Occipital lobe (tissue), 2 donors: ENCODE measurements around the gene DOK5. TPM values are rescaled to one million over a fixed set of nuclear protein-coding genes. Genes with fewer than 3 reads are reported as not detected.

ENCODE experiments used
- DNase-seq: peaks from one replicate; lab custom pipeline; 2025; lab: John Stamatoyannopoulos, UW
- total RNA-seq: library from RNA; depleted of rRNA; stranded (reverse); fragments of >200 nt; gene quantifications from one replicate; pipeline ENCODE4 v1.2.3, GENCODE V29; 2014

Gene DOK5
- total RNA-seq, 1 donor from 2014 or later = 350 TPM

DNA sequence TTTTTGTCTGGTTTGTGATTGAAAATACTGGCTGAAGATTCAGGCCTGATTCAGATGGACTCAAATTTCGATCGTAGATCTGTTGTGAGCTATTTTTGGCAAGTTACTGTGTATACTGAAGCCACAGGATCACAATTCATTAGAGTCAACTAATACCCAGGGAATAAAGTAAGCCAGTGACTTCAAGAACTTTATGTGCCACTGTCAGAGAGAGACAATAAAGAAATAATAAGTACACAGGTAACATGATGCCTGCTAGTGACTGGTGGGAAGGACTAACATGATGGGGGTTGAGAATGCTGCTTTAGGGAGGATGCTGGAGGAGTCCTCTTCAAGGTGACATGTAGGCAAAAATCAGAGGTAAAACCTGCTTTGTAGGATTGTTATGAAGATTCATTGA, 215.9 kb downstream of the DOK5 start:
- DNase-seq = no peak

DNA sequence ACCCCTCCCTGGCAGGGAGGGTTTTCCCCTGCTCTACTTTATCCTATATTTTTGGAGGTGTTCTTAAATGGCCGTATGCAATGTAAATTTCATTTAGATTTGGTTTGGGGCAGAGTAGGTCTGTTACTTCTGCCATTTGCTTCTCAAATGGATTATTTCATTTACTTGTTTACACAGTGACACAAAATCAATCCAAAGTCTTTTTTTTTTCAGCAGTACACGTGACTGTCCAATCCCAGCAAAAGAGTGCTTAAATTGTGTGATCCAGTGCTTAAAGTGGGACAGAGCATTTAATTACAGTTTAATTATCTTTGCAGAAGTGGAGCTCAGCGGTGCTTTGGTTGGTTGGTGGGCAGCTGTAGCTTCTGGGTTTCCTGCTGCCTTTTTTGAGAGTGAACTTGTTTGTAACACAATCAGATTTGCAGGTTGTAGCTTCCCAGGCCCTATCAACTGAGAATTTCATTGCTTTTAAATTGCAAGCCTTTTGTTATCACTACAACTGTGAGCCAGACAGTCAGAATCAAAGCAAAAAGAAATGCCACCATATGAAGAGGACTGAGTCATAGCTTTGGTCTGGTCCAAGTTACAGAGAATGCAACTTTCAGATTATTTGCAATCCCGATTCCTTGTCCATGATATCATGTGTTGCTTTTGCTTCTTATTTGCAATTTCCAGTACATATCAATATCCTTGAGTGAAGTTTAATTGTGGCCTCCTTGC, 216.9 kb downstream of the DOK5 start:
- DNase-seq = no peak

DNA sequence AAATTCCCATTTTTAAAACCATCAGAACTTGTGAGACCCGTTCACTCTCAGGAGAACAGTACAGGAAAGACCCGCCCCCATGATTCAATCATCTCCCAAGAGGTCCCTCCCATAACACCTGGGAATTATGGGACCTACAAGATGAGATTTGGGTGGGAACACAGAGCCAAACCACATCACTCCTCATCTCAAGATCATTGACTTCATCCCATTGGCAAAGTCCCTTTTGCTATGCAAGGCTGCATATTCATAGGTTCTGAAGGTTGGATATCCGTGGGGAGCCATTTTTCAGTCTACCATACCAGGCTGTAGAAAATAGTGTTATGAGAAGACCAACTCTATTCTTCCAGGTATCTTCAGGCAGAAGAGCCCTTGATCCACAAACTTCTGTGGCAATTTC, 219.1 kb downstream of the DOK5 start:
- DNase-seq = no peak

DNA sequence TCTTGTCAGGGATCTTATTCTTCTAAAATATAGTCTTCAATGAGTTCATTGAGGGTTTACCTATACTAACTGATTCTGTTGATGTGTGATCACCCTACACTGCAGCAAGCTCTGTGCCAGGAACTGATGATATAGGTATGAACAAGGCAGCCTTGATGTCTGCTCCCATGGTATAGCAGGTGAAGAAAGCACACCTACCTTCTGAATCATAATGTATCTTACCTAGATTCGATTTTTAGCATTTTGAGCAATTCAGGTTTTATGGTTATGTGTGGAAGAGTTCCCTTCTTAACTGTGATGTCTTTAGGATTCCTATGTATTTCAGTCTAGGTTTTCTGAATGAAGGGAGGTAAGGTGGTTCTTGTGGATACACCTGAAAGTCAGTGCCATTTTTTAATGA, 223.0 kb downstream of the DOK5 start:
- DNase-seq = no peak
